Testis (tissue), 3 donors: ENCODE data around the gene STYXL1. TPM values are rescaled to one million over a fixed set of nuclear protein-coding genes. Genes with fewer than 3 reads are reported as not detected.

Source experiments
- DNase-seq: peaks from one replicate; pipeline ENCODE4 v3.0.0-alpha.2; 2019
- H3K27ac ChIP-seq, 2 donors: fragments of 200-600 bp; sonication (generic); one replicate each; pipeline ENCODE4 v1.5.1; 2019
- H3K27me3 ChIP-seq: fragments of 200-600 bp; sonication (generic); one replicate; pipeline ENCODE4 v1.5.1; 2019
- H3K36me3 ChIP-seq: fragments of 200-600 bp; sonication (generic); one replicate; pipeline ENCODE4 v1.5.1; 2017; ENCODE audit warnings: low read depth; ENCODE audit errors: missing control alignments
- H3K4me1 ChIP-seq: fragments of 200-600 bp; sonication (generic); one replicate; pipeline ENCODE4 v1.5.1; 2019
- H3K4me3 ChIP-seq, 2 donors: fragments of 200-600 bp; sonication (generic); one replicate each; pipeline ENCODE4 v1.5.1; 2017 to 2019
- H3K9me3 ChIP-seq: fragments of 200-600 bp; sonication (generic); one replicate; pipeline ENCODE4 v1.5.1; 2017
- POLR2A ChIP-seq: fragments of 450-650 bp; IDR thresholded peaks from one replicate; pipeline ENCODE4 v1.6.1; 2017; ENCODE audit warnings: antibody characterized with exemption, mild to moderate bottlenecking, moderate library complexity
- WGBS, 2 donors: methylation state at CpG; one replicate each; pipeline ENCODE4 v1.1.5; 2018; 5-methylcytosine and 5-hydroxymethylcytosine counted together
- intact Hi-C: fragments of 100-400 bp; cut with DNase I; formaldehyde crosslinking; loops from one replicate; pipeline ENCODE4 v1.15.1; 2023; ENCODE audit warnings: low total_unique reads
- polyA plus RNA-seq: library from polyadenylated mRNA; stranded (reverse); fragments of 350-450 nt; fragmentation: Illumina TruSeq; extraction: RNeasy Lipid Tissue Mini Kit (QIAGEN cat#74804); gene quantifications from one replicate; pipeline ENCODE4 v1.2.3, GENCODE V29; 2014; ENCODE audit warnings: low read depth, low replicate concordance; ENCODE audit not compliant: insufficient read depth
- total RNA-seq, 2 donors: library from RNA; depleted of rRNA; stranded (reverse); fragments of >200 nt; gene quantifications; one replicate each; pipeline ENCODE4 v1.2.3, GENCODE V29; 2016
- TF ChIP-seq, protein P1 (sequence below), 3 experiments: fragments of 450-650 bp in 2 of 3; fragments of 200-600 bp in 1 of 3; sonication (generic) in 1 of 3; IDR thresholded peaks; one replicate each; pipeline ENCODE4 v1.5.1; 2016 to 2019; ENCODE audit warnings: antibody characterized with exemption in 3 of 3, mild to moderate bottlenecking in 2 of 3, moderate library complexity in 1 of 3

Gene STYXL1
- total and polyA plus RNA-seq, 3 donors from 2014 or later, result 47.0 to 122 (median 48.3) TPM

DNA sequence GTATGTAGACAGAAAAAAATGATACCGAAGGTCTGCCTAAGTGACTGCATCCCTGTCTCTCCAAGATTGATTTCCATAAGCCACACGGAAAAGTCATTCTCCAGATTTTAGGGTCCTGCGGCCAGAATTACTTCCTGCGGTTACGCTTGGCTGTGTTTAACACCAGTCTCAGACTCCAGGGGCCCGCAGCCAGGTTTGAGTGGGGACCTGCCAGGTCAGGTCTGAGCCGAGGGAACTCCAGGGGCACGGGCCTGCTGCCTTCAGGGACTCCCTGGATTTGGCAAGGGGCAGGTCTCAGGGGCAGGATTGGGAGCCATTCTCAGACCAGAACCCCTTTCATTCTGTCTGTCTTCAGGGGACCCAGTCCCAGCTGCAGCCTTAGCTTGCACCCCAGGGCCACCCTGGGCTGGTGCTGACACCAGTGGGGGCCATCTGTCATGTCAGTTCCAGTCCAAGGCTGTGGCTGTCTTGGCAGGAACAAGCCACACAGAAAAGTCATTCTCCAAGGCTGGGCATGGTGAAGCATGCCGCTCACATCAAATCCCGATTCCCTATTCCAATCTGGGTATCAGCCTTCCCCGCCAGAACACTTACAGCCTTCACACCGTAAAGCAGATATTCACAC is 92.4 kb downstream of the STYXL1 start:
- peaks cover 4% of the 10 kb centered on the region for H3K4me1 ChIP-seq
- H3K27ac ChIP-seq, result no peak overlapping the region
- H3K9me3 ChIP-seq, result no peaks in the 10 kb centered on the region
- intact Hi-C loops, result no loop called here
- TF ChIP-seq, protein P1, sequence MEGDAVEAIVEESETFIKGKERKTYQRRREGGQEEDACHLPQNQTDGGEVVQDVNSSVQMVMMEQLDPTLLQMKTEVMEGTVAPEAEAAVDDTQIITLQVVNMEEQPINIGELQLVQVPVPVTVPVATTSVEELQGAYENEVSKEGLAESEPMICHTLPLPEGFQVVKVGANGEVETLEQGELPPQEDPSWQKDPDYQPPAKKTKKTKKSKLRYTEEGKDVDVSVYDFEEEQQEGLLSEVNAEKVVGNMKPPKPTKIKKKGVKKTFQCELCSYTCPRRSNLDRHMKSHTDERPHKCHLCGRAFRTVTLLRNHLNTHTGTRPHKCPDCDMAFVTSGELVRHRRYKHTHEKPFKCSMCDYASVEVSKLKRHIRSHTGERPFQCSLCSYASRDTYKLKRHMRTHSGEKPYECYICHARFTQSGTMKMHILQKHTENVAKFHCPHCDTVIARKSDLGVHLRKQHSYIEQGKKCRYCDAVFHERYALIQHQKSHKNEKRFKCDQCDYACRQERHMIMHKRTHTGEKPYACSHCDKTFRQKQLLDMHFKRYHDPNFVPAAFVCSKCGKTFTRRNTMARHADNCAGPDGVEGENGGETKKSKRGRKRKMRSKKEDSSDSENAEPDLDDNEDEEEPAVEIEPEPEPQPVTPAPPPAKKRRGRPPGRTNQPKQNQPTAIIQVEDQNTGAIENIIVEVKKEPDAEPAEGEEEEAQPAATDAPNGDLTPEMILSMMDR (IDR thresholded peaks at IDR 0.05), result no peak
- TF ChIP-seq POLR2A, result no peak
- no peaks in the 10 kb centered on the region for H3K36me3 ChIP-seq
- WGBS, 2 donors, result 87 to 93% methylated on average over 11 to 12 of the region's 12 CpGs
- DNase-seq, result no peak
- H3K4me3 ChIP-seq, result no peak overlapping the region
- H3K27me3 ChIP-seq, result no peaks in the 10 kb centered on the region

DNA sequence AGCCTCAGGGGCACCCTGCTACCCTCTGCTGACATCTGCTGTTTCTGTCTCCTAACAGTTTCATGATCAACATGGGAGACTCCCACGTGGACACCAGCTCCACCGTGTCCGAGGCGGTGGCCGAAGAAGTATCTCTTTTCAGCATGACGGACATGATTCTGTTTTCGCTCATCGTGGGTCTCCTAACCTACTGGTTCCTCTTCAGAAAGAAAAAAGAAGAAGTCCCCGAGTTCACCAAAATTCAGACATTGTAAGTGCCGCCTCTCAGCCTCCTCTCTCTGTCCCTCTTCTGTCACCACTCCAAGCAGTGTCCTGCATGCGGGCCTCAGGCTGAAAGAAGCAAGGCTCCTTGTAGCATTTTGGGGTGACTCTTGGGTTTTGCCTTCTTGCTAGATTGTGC is 93.9 kb downstream of the STYXL1 start:
- peaks cover 8% of the 10 kb centered on the region for H3K4me1 ChIP-seq

DNA sequence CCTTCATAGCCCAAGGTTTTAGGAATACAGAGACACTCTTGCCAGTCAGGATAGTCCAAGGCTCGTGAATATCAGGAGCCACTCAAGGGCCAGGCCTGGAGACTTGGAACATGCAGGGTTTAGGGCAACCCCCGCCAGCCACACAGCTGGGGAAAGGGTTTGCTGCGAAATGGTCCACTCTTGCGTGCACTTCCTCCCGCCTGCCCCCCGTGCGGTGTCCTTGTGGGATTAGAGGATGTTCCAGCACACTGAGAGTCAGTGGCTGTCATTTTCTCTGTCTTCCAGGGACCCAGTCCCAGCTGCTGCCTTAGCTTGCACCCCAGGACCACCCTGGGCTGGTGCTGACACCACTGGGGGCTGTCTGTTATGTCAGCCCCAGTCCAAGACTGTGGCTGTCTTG is 94.4 kb downstream of the STYXL1 start:
- Histone ChIP-seq H3K27ac (no peak overlapping the region), H3K9me3 (no peaks in the 10 kb centered on the region), H3K4me3 (no peak overlapping the region), H3K27me3 (no peaks in the 10 kb centered on the region), H3K36me3 (no peaks in the 10 kb centered on the region), H3K4me1 (peaks cover 10% of the 10 kb centered on the region)
- intact Hi-C loops, result no loop called here
- no peak for DNase-seq
- WGBS, 2 donors, result 77 to 89% methylated on average over 7 of the region's 7 CpGs
- no peak for TF ChIP-seq POLR2A
- TF ChIP-seq, protein P1 (IDR thresholded peaks at IDR 0.05), result no peak

More for the DNA sequence above, 93.9 kb downstream of the STYXL1 start:
- TF ChIP-seq, protein P1 (IDR thresholded peaks at IDR 0.05), result no peak
- no peak for TF ChIP-seq POLR2A
- Histone ChIP-seq H3K4me3 (no peak overlapping the region), H3K9me3 (no peaks in the 10 kb centered on the region), H3K27ac (no peak overlapping the region), H3K27me3 (no peaks in the 10 kb centered on the region), H3K36me3 (no peaks in the 10 kb centered on the region)
- no peak for DNase-seq
- 72 to 73% methylated on average over 11 of the region's 11 CpGs for WGBS, 2 donors
- intact Hi-C loops, result no loop called here

DNA sequence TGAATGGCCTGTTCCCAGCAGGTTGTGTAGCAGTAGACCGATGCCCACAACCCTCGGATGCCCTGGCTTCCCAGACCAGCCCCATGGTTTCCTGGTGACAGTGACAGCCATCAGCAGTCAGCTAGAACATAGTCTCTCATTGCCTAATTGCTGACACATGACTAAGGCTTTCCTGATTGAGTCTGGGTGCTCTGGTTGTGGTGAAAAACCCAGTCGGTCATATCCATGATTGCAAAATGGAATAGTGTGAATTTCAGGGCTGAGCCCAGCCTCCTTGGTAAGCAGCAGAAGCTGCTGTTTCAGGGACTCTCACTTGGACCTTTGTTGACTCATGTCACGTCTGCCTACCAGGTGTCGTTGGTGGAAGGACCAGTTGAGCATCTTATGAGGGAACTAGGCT is 96.3 kb downstream of the STYXL1 start:
- no peaks in the 10 kb centered on the region for H3K9me3 ChIP-seq
- no peak overlapping the region for H3K27ac ChIP-seq
- no peaks in the 10 kb centered on the region for H3K36me3 ChIP-seq
- TF ChIP-seq, protein P1 (IDR thresholded peaks at IDR 0.05), result no peak
- TF ChIP-seq POLR2A, result no peak
- intact Hi-C loops, result no loop called here
- H3K27me3 ChIP-seq, result no peaks in the 10 kb centered on the region
- no peak overlapping the region for H3K4me3 ChIP-seq
- whole genome bisulfite sequencing, 2 donors, result 75 to 77% methylated on average over 3 to 5 of the region's 5 CpGs
- peaks cover 13% of the 10 kb centered on the region for H3K4me1 ChIP-seq
- no peak for DNase-seq

DNA sequence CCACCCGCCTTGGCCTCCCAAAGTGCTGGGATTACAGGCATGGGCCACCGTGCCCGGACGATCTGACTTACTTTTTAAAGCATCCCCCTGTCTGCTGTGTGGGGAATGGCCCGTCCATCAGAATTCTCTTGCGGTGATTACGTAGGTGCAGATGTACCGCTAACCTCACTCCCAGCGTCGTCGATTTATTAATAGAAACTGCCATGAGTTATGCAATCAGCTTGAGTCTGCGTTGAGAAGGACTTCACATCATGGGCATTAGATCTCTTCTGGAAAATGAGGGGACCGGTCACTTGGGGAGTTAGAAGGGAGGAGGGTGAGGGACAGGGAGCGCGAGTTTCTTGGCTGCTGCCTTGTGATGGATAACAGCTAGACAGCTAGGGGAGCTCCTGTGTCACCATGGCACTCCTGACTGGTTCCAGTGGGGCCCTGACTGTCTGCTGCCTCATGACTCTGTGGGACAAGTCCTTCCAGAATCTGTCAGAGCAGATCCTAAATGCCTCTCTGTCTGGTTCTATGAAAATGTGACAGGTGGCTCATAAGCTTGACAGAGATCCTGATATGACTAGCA is 97.6 kb downstream of the STYXL1 start:
- no peak for TF ChIP-seq POLR2A
- TF ChIP-seq, protein P1 (IDR thresholded peaks at IDR 0.05), result no peak
- no peak overlapping the region for H3K4me3 ChIP-seq
- no peak for DNase-seq
- H3K9me3 ChIP-seq, result no peaks in the 10 kb centered on the region
- intact Hi-C loops, result no loop called here
- peaks cover 13% of the 10 kb centered on the region for H3K4me1 ChIP-seq
- no peaks in the 10 kb centered on the region for H3K27me3 ChIP-seq
- H3K36me3 ChIP-seq, result no peaks in the 10 kb centered on the region
- H3K27ac ChIP-seq, result no peak overlapping the region
- WGBS, 2 donors, result 84 to 89% methylated on average over 15 of the region's 15 CpGs
